ENCODE data around the gene VCAM1. TPM values are rescaled to one million over a fixed set of nuclear protein-coding genes. Genes with fewer than 3 reads are reported as not detected.

The VCAM1 gene
- total and polyA plus RNA-seq, 2 of the 8 experiments (the other 6 are each of a cell fraction or from before 2014, with no cell fraction given), result 0.21 TPM; not detected in 1

GRCh38 chr1:100786870-100787269, 67.3 kb downstream of the VCAM1 start (continued):
- TF ChIP-seq, protein P1, sequence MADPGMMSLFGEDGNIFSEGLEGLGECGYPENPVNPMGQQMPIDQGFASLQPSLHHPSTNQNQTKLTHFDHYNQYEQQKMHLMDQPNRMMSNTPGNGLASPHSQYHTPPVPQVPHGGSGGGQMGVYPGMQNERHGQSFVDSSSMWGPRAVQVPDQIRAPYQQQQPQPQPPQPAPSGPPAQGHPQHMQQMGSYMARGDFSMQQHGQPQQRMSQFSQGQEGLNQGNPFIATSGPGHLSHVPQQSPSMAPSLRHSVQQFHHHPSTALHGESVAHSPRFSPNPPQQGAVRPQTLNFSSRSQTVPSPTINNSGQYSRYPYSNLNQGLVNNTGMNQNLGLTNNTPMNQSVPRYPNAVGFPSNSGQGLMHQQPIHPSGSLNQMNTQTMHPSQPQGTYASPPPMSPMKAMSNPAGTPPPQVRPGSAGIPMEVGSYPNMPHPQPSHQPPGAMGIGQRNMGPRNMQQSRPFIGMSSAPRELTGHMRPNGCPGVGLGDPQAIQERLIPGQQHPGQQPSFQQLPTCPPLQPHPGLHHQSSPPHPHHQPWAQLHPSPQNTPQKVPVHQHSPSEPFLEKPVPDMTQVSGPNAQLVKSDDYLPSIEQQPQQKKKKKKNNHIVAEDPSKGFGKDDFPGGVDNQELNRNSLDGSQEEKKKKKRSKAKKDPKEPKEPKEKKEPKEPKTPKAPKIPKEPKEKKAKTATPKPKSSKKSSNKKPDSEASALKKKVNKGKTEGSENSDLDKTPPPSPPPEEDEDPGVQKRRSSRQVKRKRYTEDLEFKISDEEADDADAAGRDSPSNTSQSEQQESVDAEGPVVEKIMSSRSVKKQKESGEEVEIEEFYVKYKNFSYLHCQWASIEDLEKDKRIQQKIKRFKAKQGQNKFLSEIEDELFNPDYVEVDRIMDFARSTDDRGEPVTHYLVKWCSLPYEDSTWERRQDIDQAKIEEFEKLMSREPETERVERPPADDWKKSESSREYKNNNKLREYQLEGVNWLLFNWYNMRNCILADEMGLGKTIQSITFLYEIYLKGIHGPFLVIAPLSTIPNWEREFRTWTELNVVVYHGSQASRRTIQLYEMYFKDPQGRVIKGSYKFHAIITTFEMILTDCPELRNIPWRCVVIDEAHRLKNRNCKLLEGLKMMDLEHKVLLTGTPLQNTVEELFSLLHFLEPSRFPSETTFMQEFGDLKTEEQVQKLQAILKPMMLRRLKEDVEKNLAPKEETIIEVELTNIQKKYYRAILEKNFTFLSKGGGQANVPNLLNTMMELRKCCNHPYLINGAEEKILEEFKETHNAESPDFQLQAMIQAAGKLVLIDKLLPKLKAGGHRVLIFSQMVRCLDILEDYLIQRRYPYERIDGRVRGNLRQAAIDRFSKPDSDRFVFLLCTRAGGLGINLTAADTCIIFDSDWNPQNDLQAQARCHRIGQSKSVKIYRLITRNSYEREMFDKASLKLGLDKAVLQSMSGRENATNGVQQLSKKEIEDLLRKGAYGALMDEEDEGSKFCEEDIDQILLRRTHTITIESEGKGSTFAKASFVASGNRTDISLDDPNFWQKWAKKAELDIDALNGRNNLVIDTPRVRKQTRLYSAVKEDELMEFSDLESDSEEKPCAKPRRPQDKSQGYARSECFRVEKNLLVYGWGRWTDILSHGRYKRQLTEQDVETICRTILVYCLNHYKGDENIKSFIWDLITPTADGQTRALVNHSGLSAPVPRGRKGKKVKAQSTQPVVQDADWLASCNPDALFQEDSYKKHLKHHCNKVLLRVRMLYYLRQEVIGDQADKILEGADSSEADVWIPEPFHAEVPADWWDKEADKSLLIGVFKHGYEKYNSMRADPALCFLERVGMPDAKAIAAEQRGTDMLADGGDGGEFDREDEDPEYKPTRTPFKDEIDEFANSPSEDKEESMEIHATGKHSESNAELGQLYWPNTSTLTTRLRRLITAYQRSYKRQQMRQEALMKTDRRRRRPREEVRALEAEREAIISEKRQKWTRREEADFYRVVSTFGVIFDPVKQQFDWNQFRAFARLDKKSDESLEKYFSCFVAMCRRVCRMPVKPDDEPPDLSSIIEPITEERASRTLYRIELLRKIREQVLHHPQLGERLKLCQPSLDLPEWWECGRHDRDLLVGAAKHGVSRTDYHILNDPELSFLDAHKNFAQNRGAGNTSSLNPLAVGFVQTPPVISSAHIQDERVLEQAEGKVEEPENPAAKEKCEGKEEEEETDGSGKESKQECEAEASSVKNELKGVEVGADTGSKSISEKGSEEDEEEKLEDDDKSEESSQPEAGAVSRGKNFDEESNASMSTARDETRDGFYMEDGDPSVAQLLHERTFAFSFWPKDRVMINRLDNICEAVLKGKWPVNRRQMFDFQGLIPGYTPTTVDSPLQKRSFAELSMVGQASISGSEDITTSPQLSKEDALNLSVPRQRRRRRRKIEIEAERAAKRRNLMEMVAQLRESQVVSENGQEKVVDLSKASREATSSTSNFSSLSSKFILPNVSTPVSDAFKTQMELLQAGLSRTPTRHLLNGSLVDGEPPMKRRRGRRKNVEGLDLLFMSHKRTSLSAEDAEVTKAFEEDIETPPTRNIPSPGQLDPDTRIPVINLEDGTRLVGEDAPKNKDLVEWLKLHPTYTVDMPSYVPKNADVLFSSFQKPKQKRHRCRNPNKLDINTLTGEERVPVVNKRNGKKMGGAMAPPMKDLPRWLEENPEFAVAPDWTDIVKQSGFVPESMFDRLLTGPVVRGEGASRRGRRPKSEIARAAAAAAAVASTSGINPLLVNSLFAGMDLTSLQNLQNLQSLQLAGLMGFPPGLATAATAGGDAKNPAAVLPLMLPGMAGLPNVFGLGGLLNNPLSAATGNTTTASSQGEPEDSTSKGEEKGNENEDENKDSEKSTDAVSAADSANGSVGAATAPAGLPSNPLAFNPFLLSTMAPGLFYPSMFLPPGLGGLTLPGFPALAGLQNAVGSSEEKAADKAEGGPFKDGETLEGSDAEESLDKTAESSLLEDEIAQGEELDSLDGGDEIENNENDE (IDR thresholded peaks at IDR 0.05; ENCODE audit: insufficient replicate concordance, low read length), result no peak
- no peak for TF ChIP-seq CEBPB (IDR thresholded peaks at IDR 0.05; ENCODE audit: low read depth, low read length)
- TF ChIP-seq SIRT6 (IDR thresholded peaks at IDR 0.05; ENCODE audit: low read length), result no peak
- no peak for TF ChIP-seq TBP (IDR thresholded peaks at IDR 0.05; ENCODE audit: low read depth, low read length)
- TF ChIP-seq POLR2AphosphoS5 (IDR thresholded peaks at IDR 0.05; ENCODE audit: low read depth, low read length), result no peak
- TF ChIP-seq RFX5 (IDR thresholded peaks at IDR 0.05; ENCODE audit: borderline replicate concordance, low read depth, low read length), result no peak
- TF ChIP-seq EP300 (IDR thresholded peaks at IDR 0.05; ENCODE audit: borderline replicate concordance in 1 of 2, low read depth in 2 of 2, low read length in 2 of 2), result no peak
- no peak for TF ChIP-seq MAFK (IDR thresholded peaks at IDR 0.05; ENCODE audit: low read depth, low read length)
- TF ChIP-seq YY1 (IDR thresholded peaks at IDR 0.05; ENCODE audit: low read depth, low read length), result no peak

All from H1 (cell line).